IMR-90 (cell line): ENCODE data around the gene MFSD6L. TPM values are rescaled to one million over a fixed set of nuclear protein-coding genes. Genes with fewer than 3 reads are reported as not detected.

Experiments
- ATAC-seq: fragments of 200-7000 bp; cut with Tn5 transposase; 2 replicates; pipeline ENCODE4 v1.9.1; 2020; ENCODE audit warnings: low read depth, mild to moderate bottlenecking, moderate library complexity
- BruUV-seq: library from RNA; stranded (reverse); fragments of 400-500 nt; replicated peaks from 2 replicates; lab custom pipeline; 2021; lab: Mats Ljungman, UMichigan
- CTCF ChIA-PET: fragments of 300-600 bp; formaldehyde crosslinking; extraction: SDS; loops from one replicate; lab custom pipeline; 2021; ENCODE audit warnings: antibody characterized with exemption; lab: Yijun Ruan, JAX
- POLR2A ChIA-PET: fragments of 300-600 bp; sonication (Branson Sonifier 250); formaldehyde crosslinking; loops from one replicate; lab custom pipeline; 2022; ENCODE audit warnings: antibody characterized with exemption; ENCODE audit not compliant: unreplicated experiment; lab: Charles Lee
- DNase-seq: peaks from one replicate; pipeline ENCODE4 v3.0.0; 2013
- H2AFZ ChIP-seq: replicated peaks from 2 replicates; pipeline ENCODE3; 2013; ENCODE audit warnings: low read length, mild to moderate bottlenecking; ENCODE audit not compliant: poor library complexity
- H2AK5ac ChIP-seq: 2 replicates; pipeline ENCODE4 v1.6.1; 2013; ENCODE audit warnings: low read depth, low read length, inconsistent platforms
- H2AK9ac ChIP-seq: replicated peaks from 2 replicates; pipeline ENCODE3; 2013; ENCODE audit warnings: mild to moderate bottlenecking, low read depth, low read length, moderate library complexity; ENCODE audit not compliant: poor library complexity
- H2BK120ac ChIP-seq: 2 replicates; pipeline ENCODE4 v1.6.1; 2013; ENCODE audit warnings: low read depth, low read length, inconsistent platforms
- H2BK15ac ChIP-seq: 3 replicates; pipeline ENCODE4 v1.6.1; 2013; ENCODE audit warnings: low read depth, low read length, inconsistent platforms
- H2BK20ac ChIP-seq: 2 replicates; pipeline ENCODE4 v1.6.1; 2013; ENCODE audit warnings: low read depth, mild to moderate bottlenecking, inconsistent platforms, low read length, moderate library complexity
- H2BK5ac ChIP-seq: 2 replicates; pipeline ENCODE4 v1.6.1; 2013; ENCODE audit warnings: mild to moderate bottlenecking, low read depth, low read length, inconsistent platforms; ENCODE audit not compliant: poor library complexity, severe bottlenecking
- H3K14ac ChIP-seq: replicated peaks from 2 replicates; pipeline ENCODE4 v1.6.1; 2013; ENCODE audit warnings: low read depth, low read length, inconsistent platforms
- H3K18ac ChIP-seq: 2 replicates; pipeline ENCODE4 v1.6.1; 2013; ENCODE audit warnings: low read depth, low read length, control low read depth
- H3K23ac ChIP-seq: 2 replicates; pipeline ENCODE4 v1.6.1; 2013; ENCODE audit warnings: low read depth, low read length, inconsistent platforms
- H3K27ac ChIP-seq: 2 replicates; pipeline ENCODE4 v1.5.1; 2013; ENCODE audit warnings: mild to moderate bottlenecking, control low read depth, low read length; ENCODE audit not compliant: insufficient read depth
- H3K27me3 ChIP-seq: 2 replicates; pipeline ENCODE4 v1.6.1; 2013; ENCODE audit warnings: low read length; ENCODE audit not compliant: control insufficient read depth, insufficient read depth
- H3K36me3 ChIP-seq: 2 replicates; pipeline ENCODE4 v1.6.1; 2013; ENCODE audit warnings: low read length, mixed read lengths; ENCODE audit not compliant: control insufficient read depth, insufficient read depth
- H3K4ac ChIP-seq: 2 replicates; pipeline ENCODE4 v1.6.1; 2013; ENCODE audit warnings: low read depth, low read length, inconsistent platforms
- H3K4me1 ChIP-seq: 2 replicates; pipeline ENCODE4 v1.6.1; 2013; ENCODE audit warnings: low read length, mixed read lengths; ENCODE audit not compliant: control insufficient read depth, insufficient read depth
- H3K4me2 ChIP-seq: 2 replicates; pipeline ENCODE4 v1.6.1; 2013; ENCODE audit warnings: low read depth, mild to moderate bottlenecking, control low read depth, low read length, moderate library complexity
- H3K4me3 ChIP-seq: 2 replicates; pipeline ENCODE4 v1.5.1; 2013; ENCODE audit warnings: low read depth, mild to moderate bottlenecking, control low read depth, low read length, moderate library complexity; ENCODE audit not compliant: insufficient read depth
- H3K56ac ChIP-seq: 2 replicates; pipeline ENCODE4 v1.6.1; 2013; ENCODE audit warnings: low read length, inconsistent platforms; ENCODE audit not compliant: insufficient read depth; ENCODE audit errors: extremely low read depth
- H3K79me1 ChIP-seq, 2 experiments: 2 replicates each; pipeline ENCODE4 v1.6.1; 2013; ENCODE audit warnings: low read length in 2 of 2, inconsistent platforms in 1 of 2, low read depth in 1 of 2
- H3K9ac ChIP-seq: 2 replicates; pipeline ENCODE4 v1.6.1; 2013; ENCODE audit warnings: low read depth, low read length, control low read depth
- H3K9me1 ChIP-seq: 2 replicates; pipeline ENCODE4 v1.6.1; 2013; ENCODE audit warnings: low read length, inconsistent platforms; ENCODE audit not compliant: insufficient read depth
- H3K9me3 ChIP-seq: 2 replicates; pipeline ENCODE4 v1.6.1; 2013; ENCODE audit warnings: low read length; ENCODE audit not compliant: control insufficient read depth, insufficient read depth
- H4K20me1 ChIP-seq: 2 replicates; pipeline ENCODE4 v1.6.1; 2013; ENCODE audit warnings: low read length, inconsistent platforms; ENCODE audit not compliant: insufficient read depth
- H4K5ac ChIP-seq: 2 replicates; pipeline ENCODE4 v1.6.1; 2013; ENCODE audit warnings: mild to moderate bottlenecking, low read depth, low read length, control low read depth
- H4K8ac ChIP-seq, 2 experiments: 2 replicates each; pipeline ENCODE4 v1.6.1; 2013; ENCODE audit warnings: low read depth in 2 of 2, low read length in 2 of 2, control low read depth in 1 of 2, inconsistent platforms in 1 of 2
- H4K91ac ChIP-seq: 2 replicates; pipeline ENCODE4 v1.6.1; 2013; ENCODE audit warnings: low read depth, low read length, inconsistent platforms; ENCODE audit not compliant: insufficient read depth
- ELK1 ChIP-seq: fragments of 150-350 bp; IDR thresholded peaks from 2 replicates; pipeline ENCODE4 v1.6.1; 2016; ENCODE audit warnings: low read depth, mild to moderate bottlenecking, low read length, moderate library complexity, borderline replicate concordance
- dilution Hi-C: fragments of 300-500 bp; cut with HindIII; formaldehyde crosslinking; loops from one replicate; pipeline ENCODE4 v1.14.3; 2018; ENCODE audit warnings: low sequenced_read_pairs; ENCODE audit not compliant: unreplicated experiment
- in situ Hi-C: fragments of 300-500 bp; cut with MboI; formaldehyde crosslinking; loops from 3 replicates; pipeline ENCODE4 v1.14.3; 2019; ENCODE audit warnings: low sequenced_read_pairs, inconsistent platforms, mixed read lengths
- intact Hi-C: fragments of 100-400 bp; cut with micrococcal nuclease; formaldehyde crosslinking; loops from 2 replicates; pipeline ENCODE4 v1.10.0; 2022
- polyA plus RNA-seq, 3 experiments: library from polyadenylated mRNA; depleted of rRNA; stranded (reverse); fragments of >200 nt; gene quantifications; 2 replicates each; pipeline ENCODE4 v1.2.3, GENCODE V29; 2012; ENCODE audit warnings: low replicate concordance in 1 of 3
- total RNA-seq: library from RNA; depleted of rRNA; stranded (reverse); fragments of >200 nt; gene quantifications from 2 replicates; pipeline ENCODE4 v1.2.3, GENCODE V29; 2012
- TF ChIP-seq, protein P1 (sequence below): fragments of 150-350 bp; IDR thresholded peaks from 2 replicates; pipeline ENCODE4 v1.6.1; 2017; ENCODE audit warnings: mild to moderate bottlenecking, antibody characterized with exemption, low read length, low read depth

The MFSD6L gene
- total and polyA plus RNA-seq, 2 of the 4 experiments (the other 2 are of a cell fraction), result not detected

- Histone ChIP-seq H3K4me1 (no peaks in the 10 kb centered on the region), H3K27ac (no peak overlapping the region), H2AFZ (no peak overlapping the region), H2AK5ac (no peak overlapping the region), H3K56ac (no peak overlapping the region), H2AK9ac (no peak overlapping the region), H3K79me1 (no peaks in the 10 kb centered on the region), H4K91ac (no peak overlapping the region), H3K4me3 (no peak overlapping the region), H3K4ac (no peak overlapping the region), H4K8ac (no peak overlapping the region), H3K36me3 (no peaks in the 10 kb centered on the region), H2BK20ac (no peak overlapping the region), H2BK5ac (no peak overlapping the region), H3K9me3 (no peaks in the 10 kb centered on the region), H2BK120ac (no peak overlapping the region), H2BK15ac (no peak overlapping the region), H3K14ac (no peak overlapping the region), H4K20me1 (no peaks in the 10 kb centered on the region), H3K23ac (no peak overlapping the region), H4K5ac (no peak overlapping the region), H3K9me1 (no peaks in the 10 kb centered on the region), H3K9ac (no peak overlapping the region), H3K27me3 (no peaks in the 10 kb centered on the region), H3K18ac (no peak overlapping the region), H3K4me2 (no peak overlapping the region)
- dilution Hi-C loops, result no loop called here
- intact Hi-C loops, result no loop called here
- POLR2A ChIA-PET, result no interaction called here
- TF ChIP-seq, protein P1, sequence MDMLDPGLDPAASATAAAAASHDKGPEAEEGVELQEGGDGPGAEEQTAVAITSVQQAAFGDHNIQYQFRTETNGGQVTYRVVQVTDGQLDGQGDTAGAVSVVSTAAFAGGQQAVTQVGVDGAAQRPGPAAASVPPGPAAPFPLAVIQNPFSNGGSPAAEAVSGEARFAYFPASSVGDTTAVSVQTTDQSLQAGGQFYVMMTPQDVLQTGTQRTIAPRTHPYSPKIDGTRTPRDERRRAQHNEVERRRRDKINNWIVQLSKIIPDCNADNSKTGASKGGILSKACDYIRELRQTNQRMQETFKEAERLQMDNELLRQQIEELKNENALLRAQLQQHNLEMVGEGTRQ, result peak; percentile 69; the same call in 1 of the 2 replicates
- no peak for TF ChIP-seq ELK1
- no TSS peak for BruUV-seq
- peak; percentile 32 for DNase-seq
- in situ Hi-C loops, result no loop called here
- CTCF ChIA-PET, result no interaction called here
- peak; percentile 61; the same call in 1 of the 2 replicates for ATAC-seq
These were observed 47.6 kb upstream of the MFSD6L start for GRCh38 chr17:8846768-8847211.
